Choroid plexus epithelial cell (primary cell): ENCODE data around the gene WDR49.
"Not testable (repeated sequence)": the region's sequence is repeated elsewhere in the genome, so short reads cannot be mapped to it uniquely, and the experiment has no call there.

Experiments
- DNase-seq: peaks from one replicate; pipeline ENCODE4 v3.0.0-alpha.2; 2010; ENCODE audit warnings: low read depth
- H3K4me3 ChIP-seq: 2 replicates; pipeline ENCODE4 v1.5.1; 2011; ENCODE audit warnings: low read depth, mild to moderate bottlenecking, control low read depth, low read length, moderate library complexity
- CTCF ChIP-seq: conservative IDR thresholded peaks from 2 replicates; pipeline ENCODE4 v1.5.1; 2011; ENCODE audit warnings: low read depth, mild to moderate bottlenecking, control low read depth, inconsistent platforms, low read length, moderate library complexity

WDR49 gene

GRCh38 chr3:167631471-167631870, 22.3 kb downstream of the WDR49 start:
- H3K4me3 ChIP-seq: no peak overlapping the region
- TF ChIP-seq CTCF: no peak
- DNase-seq: no peak

- DNase-seq: no peak
- no peak overlapping the region for H3K4me3 ChIP-seq
- TF ChIP-seq CTCF: no peak
Observed at GRCh38 chr3:167626490-167626889, 27.3 kb downstream of the WDR49 start.

- no peak for DNase-seq
- TF ChIP-seq CTCF: no peak
- H3K4me3 ChIP-seq: no peak overlapping the region
Observed at GRCh38 chr3:167615030-167615429, 38.7 kb downstream of the WDR49 start.

GRCh38 chr3:167614196-167614595, 39.5 kb downstream of the WDR49 start:
- DNase-seq, H3K4me3 ChIP-seq: not testable (repeated sequence)

- TF ChIP-seq CTCF: no peak
- H3K4me3 ChIP-seq: no peak overlapping the region
- no peak for DNase-seq
Observed at GRCh38 chr3:167611718-167612117, 42.0 kb downstream of the WDR49 start.

- no peak for DNase-seq
- no peak overlapping the region for H3K4me3 ChIP-seq
- no peak for TF ChIP-seq CTCF
Observed at GRCh38 chr3:167609156-167609555, 44.6 kb downstream of the WDR49 start.

- TF ChIP-seq CTCF: no peak
- no peak for DNase-seq
- H3K4me3 ChIP-seq: no peak overlapping the region
Observed at GRCh38 chr3:167606836-167607235, 46.9 kb downstream of the WDR49 start.

GRCh38 chr3:167605871-167606270, 47.9 kb downstream of the WDR49 start:
- DNase-seq: no peak
- no peak overlapping the region for H3K4me3 ChIP-seq
- TF ChIP-seq CTCF: no peak
